ENCODE data around the gene MAPRE2.

- TF ChIP-seq CTCF (conservative IDR thresholded peaks at IDR 0.05) (no peak), EZH2 (IDR thresholded peaks at IDR 0.05; ENCODE audit: low read depth) (no peak)
Measured at GRCh38 chr18:35095983-35096676, 54.9 kb downstream of the MAPRE2 start.

Measured in PC-9 (cell line).